GM20000 (cell line): ENCODE results near the gene SCAF4.
A peak's percentile ranks its signal among the peaks of the same experiment; 100 is the strongest.
"Not testable (repeated sequence)": the region's sequence is repeated elsewhere in the genome, so short reads cannot be mapped to it uniquely, and the experiment has no call there.

Source experiments
- DNase-seq: peaks from one replicate; pipeline ENCODE4 v3.0.0; 2012; ENCODE audit warnings: low spot score
- CTCF ChIP-seq: IDR thresholded peaks from 2 replicates; pipeline ENCODE4 v1.5.1; 2012; ENCODE audit warnings: mild to moderate bottlenecking, control low read depth; ENCODE audit errors: extremely low read depth, missing control alignments

SCAF4 gene

GRCh38 chr21:31654340-31654739 is 77.6 kb downstream of the SCAF4 start:
- DNase-seq, result no peak
- TF ChIP-seq CTCF, result no peak

DNA sequence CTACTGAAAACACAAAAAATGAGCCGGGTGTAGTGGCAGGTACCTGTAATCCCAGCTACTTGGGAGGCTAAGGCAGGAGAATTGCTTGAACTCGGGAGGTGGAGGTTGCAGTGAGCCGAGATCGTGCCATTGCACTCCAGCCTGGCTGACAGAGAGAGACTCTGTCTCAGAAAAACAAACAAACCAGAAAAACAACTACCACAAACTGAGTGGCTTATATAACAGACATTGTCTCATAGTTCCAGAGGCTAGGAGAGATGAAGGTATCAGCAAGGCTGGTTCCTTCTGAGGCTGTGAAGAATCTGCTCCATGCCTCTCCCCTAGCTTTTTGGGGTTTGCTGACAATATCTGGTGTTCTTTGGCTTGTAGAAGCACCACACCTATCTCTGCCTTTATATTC is 80.4 kb downstream of the SCAF4 start:
- not testable (repeated sequence) for DNase-seq

- no peak for TF ChIP-seq CTCF
- no peak for DNase-seq
These were observed 81.0 kb downstream of the SCAF4 start for GRCh38 chr21:31650930-31651329.

GRCh38 chr21:31647650-31648049 is 84.3 kb downstream of the SCAF4 start:
- no peak for TF ChIP-seq CTCF
- peak; percentile 58 for DNase-seq

DNA sequence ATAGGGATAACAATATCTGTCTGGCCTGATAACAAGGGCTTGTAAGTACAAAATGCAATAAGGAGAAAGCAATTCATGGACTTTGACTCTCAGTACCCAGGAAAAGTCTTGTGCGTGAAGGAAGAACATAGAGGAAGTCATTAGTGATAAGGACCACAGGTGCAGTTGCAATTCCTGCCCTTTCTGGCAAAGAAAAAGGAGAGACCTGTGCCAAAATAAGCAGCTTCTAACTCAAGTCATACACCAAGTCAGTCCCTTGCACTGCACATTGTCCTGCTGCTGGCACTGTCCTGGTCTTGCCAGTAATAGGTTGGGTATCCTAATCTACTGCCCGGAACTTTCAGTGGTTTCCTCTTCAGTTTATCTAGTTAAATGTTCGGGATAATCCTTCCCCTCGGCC is 87.3 kb downstream of the SCAF4 start:
- TF ChIP-seq CTCF, result no peak
- no peak for DNase-seq

GRCh38 chr21:31641416-31641922 is 90.4 kb downstream of the SCAF4 start:
- DNase-seq, result no peak
- TF ChIP-seq CTCF, result no peak

GRCh38 chr21:31636874-31637273 is 95.0 kb downstream of the SCAF4 start:
- TF ChIP-seq CTCF, result no peak
- no peak for DNase-seq

DNA sequence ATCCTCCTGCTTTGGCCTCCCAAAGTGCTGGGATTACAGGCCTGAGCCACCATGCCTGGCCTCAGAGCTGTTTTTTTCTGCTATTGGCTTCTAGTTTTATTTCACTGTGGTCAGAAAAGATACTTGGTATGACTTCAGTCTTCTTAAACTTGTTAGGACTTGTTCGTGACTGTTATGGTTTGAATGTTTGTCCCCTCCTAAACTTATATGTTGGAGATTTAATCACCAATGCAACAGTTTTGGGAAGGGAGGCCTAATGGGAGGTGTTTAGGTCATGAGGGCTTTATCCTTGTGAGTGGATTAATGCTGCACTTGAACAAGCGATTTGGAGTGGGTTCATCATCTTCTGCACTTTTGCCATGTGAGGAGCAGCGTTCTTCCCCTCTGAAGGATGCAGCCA is 96.9 kb downstream of the SCAF4 start:
- no peak for TF ChIP-seq CTCF
- DNase-seq, result no peak

DNA sequence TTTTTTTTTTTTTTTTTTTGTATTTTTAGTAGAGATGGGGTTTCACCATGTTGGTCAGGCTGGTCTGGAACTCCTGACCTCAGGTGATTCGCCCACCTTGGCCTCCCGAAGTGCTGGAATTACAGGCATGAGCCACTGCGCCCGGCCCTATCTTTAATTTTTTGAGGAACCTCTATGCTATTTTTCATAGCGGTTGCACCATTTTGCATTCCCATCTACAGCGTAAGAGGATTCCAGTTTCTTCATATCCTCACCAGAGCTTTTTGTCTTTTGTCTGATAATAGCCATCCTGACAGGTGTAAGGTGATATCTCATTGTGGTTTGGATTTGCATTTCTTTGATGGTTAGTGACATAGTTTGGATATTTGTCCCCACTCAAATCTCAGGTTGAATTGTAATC is 100.0 kb downstream of the SCAF4 start:
- DNase-seq, result not testable (repeated sequence)
